Measurements from ENCODE around the gene SHH.
A peak's percentile ranks its signal among the peaks of the same experiment; 100 is the strongest.

The SHH gene

GRCh38 chr7:155804897-155805825 is 7.1 kb downstream of the SHH start:
- TF ChIP-seq, protein P1, sequence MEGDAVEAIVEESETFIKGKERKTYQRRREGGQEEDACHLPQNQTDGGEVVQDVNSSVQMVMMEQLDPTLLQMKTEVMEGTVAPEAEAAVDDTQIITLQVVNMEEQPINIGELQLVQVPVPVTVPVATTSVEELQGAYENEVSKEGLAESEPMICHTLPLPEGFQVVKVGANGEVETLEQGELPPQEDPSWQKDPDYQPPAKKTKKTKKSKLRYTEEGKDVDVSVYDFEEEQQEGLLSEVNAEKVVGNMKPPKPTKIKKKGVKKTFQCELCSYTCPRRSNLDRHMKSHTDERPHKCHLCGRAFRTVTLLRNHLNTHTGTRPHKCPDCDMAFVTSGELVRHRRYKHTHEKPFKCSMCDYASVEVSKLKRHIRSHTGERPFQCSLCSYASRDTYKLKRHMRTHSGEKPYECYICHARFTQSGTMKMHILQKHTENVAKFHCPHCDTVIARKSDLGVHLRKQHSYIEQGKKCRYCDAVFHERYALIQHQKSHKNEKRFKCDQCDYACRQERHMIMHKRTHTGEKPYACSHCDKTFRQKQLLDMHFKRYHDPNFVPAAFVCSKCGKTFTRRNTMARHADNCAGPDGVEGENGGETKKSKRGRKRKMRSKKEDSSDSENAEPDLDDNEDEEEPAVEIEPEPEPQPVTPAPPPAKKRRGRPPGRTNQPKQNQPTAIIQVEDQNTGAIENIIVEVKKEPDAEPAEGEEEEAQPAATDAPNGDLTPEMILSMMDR (IDR thresholded peaks at IDR 0.05; ENCODE audit: low read depth, low read length, missing control alignments), result peak; percentile 51
- in situ Hi-C loops (cut with HindIII; ENCODE audit: low sequenced_read_pairs), result no loop called here
- H3K4me3 ChIP-seq (ENCODE audit: low read depth, low read length), result peak overlapping the region; percentile 37
- DNase-seq (ENCODE audit: low read depth), result peak; percentile 33

DNA sequence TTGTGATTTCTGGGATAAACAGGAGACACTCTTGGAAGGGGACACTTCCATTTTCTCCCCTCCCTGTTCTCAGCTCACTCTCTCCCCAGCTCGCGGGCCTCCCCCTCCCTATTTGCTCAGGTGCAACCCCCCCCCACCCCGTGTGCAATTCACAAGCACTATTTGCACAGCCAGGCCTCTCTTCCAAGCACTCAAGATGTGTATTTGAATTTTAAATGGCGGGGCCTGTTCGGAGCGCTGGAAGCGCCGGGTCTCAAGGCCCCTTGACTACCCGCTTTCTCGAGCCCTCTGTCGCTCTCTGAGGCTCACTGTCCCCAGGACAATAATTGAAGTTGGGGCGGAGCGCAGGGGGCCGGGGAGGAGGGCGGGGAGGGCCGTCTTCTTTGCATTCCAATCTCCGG is 7.8 kb downstream of the SHH start:
- in situ Hi-C loops (cut with HindIII; ENCODE audit: low sequenced_read_pairs), result no loop called here
- no peak for DNase-seq (ENCODE audit: low read depth)
- TF ChIP-seq, protein P1 (IDR thresholded peaks at IDR 0.05; ENCODE audit: low read depth, low read length, missing control alignments), result no peak
- peak overlapping the region; percentile 21 for H3K4me3 ChIP-seq (ENCODE audit: low read depth, low read length)

DNA sequence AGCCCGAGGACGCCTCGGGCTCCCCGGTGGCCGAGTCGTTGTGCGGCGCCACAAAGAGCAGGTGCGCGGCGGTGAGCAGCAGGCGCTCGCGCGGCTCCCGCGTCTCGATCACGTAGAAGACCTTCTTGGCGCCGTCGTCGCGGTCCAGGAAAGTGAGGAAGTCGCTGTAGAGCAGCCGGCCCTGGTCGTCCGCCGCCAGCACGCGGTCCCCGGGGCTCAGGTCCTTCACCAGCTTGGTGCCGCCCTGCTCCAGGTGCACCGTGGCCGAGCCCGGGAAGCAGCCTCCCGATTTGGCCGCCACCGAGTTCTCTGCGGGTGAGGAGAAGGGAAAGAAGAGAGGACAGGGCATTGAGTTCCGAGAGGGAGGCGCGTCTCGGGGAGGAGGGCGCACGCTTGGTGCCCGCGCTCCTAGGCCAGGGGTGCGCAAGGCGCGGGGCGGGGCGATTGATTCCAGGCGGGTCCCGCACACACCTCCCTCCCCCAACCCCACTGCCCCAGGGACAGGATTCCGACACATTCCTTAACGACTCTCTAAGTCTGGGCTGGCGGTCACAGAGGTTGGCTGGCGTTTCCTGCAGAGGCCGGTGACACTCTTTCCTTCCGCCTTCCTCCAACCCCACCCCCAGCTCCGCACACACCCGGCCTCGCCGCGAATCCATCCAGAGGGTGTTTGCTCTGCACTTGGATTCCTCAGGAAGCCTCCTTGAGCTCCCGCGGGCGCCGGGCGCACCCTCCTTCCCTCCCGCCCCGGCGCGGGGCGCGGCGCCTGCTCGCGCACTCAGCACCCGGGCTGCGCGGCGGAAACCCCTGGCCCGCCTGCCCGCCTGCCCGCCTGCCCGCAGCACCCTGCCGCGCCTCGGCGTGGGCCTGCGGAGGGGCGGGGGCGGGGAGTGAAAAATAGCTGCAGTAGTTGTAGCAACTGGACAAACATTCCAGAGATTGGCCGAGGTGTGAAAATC is 8.6 kb downstream of the SHH start:
- in situ Hi-C loops (cut with HindIII; ENCODE audit: low sequenced_read_pairs), result no loop called here

DNA sequence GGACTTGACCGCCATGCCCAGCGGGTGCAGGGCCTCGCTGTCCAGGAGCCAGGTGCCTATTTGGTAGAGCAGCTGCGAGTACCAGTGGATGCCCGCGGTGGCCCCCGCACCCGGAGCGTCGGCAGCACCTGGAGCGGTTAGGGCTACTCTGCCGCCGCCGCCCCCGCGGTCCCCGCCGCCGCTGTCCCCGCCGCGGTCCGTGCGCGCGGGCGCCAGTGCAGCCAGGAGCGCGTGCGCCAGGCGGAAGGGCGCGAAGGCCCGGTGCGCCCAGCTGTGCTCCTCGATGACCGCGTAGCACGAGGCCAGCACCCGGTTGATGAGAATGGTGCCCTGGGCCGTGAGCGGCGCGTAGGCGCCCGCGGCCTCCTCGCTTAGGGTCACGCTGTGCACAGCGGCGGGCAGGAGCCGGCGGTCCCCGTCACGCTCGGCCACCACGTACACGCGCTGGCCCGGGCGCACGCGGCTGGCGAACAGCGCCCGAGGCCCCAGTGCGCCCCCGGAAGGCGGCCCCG is 9.3 kb downstream of the SHH start:
- in situ Hi-C loops (cut with HindIII; ENCODE audit: low sequenced_read_pairs), result no loop called here
- H3K4me3 ChIP-seq (ENCODE audit: low read depth, low read length), result no peak overlapping the region
- TF ChIP-seq, protein P1 (IDR thresholded peaks at IDR 0.05; ENCODE audit: low read depth, low read length, missing control alignments), result no peak
- DNase-seq (ENCODE audit: low read depth), result no peak

More for the DNA sequence above, 8.6 kb downstream of the SHH start:
- H3K4me3 ChIP-seq (ENCODE audit: low read depth, low read length), result peak overlapping the region; percentile 24
- TF ChIP-seq, protein P1 (IDR thresholded peaks at IDR 0.05; ENCODE audit: low read depth, low read length, missing control alignments), result no peak
- DNase-seq (ENCODE audit: low read depth), result no peak

- TF ChIP-seq, protein P1 (IDR thresholded peaks at IDR 0.05; ENCODE audit: low read depth, low read length, missing control alignments), result no peak
- in situ Hi-C loops (cut with HindIII; ENCODE audit: low sequenced_read_pairs), result no loop called here
These were observed 10.0 kb downstream of the SHH start for GRCh38 chr7:155802291-155802690.

GRCh38 chr7:155800741-155801267 is 11.5 kb downstream of the SHH start:
- DNase-seq (ENCODE audit: low read depth), result no peak
- TF ChIP-seq, protein P1 (IDR thresholded peaks at IDR 0.05; ENCODE audit: low read depth, low read length, missing control alignments), result no peak
- in situ Hi-C loops (cut with HindIII; ENCODE audit: low sequenced_read_pairs), result no loop called here
- no peak overlapping the region for H3K4me3 ChIP-seq (ENCODE audit: low read depth, low read length)

More at GRCh38 chr7:155802291-155802690, 10.0 kb downstream of the SHH start:
- DNase-seq (ENCODE audit: low read depth), result no peak
- no peak overlapping the region for H3K4me3 ChIP-seq (ENCODE audit: low read depth, low read length)

All from astrocyte of the cerebellum (primary cell).